H1 (cell line): ENCODE measurements around the gene ORC3.

ENCODE experiments used
- ATF2 ChIP-seq: IDR thresholded peaks from 2 replicates; pipeline ENCODE4 v1.6.1; 2012; ENCODE audit warnings: low read length, inconsistent platforms
- CTCF ChIP-seq, 3 experiments: IDR thresholded peaks; 1 replicate in 2 of 3; 2 replicates in 1 of 3; pipeline versions ENCODE4 v1.5.1 to v1.6.1; 2011; ENCODE audit warnings: low read length in 3 of 3, mild to moderate bottlenecking in 3 of 3, inconsistent platforms in 2 of 3, low read depth in 1 of 3, moderate library complexity in 1 of 3; ENCODE audit not compliant: insufficient read depth in 1 of 3; ENCODE audit errors: control extremely low read depth in 1 of 3
- EGR1 ChIP-seq: IDR thresholded peaks from 2 replicates; pipeline ENCODE4 v1.6.1; 2011; ENCODE audit warnings: low read depth, low read length, borderline replicate concordance
- NANOG ChIP-seq: IDR thresholded peaks from 2 replicates; pipeline ENCODE4 v1.6.1; 2011; ENCODE audit warnings: low read length, low read depth, mild to moderate bottlenecking, inconsistent platforms; ENCODE audit not compliant: insufficient read depth, poor library complexity, severe bottlenecking

GRCh38 chr6:87623248-87623647 is 33.3 kb downstream of the ORC3 start:
- TF ChIP-seq ATF2 (no peak), CTCF (IDR thresholded peaks at IDR 0.05; ENCODE audit: control extremely low read depth in 1 of 3, insufficient read depth in 1 of 3, low read depth in 1 of 3, low read length in 3 of 3) (no peak), EGR1 (no peak), NANOG (no peak)
